GM18867 (cell line): Measurements from ENCODE around the gene CCDC102A.
A peak's percentile ranks its signal among the peaks of the same experiment; 100 is the strongest.

Experiments used
- ATAC-seq: cut with Tn5 transposase; IDR thresholded peaks from one replicate; pipeline ENCODE4 v1.9.1; 2021; ENCODE audit warnings: mild to moderate bottlenecking, moderate library complexity; ENCODE audit not compliant: unreplicated experiment

The CCDC102A gene

DNA sequence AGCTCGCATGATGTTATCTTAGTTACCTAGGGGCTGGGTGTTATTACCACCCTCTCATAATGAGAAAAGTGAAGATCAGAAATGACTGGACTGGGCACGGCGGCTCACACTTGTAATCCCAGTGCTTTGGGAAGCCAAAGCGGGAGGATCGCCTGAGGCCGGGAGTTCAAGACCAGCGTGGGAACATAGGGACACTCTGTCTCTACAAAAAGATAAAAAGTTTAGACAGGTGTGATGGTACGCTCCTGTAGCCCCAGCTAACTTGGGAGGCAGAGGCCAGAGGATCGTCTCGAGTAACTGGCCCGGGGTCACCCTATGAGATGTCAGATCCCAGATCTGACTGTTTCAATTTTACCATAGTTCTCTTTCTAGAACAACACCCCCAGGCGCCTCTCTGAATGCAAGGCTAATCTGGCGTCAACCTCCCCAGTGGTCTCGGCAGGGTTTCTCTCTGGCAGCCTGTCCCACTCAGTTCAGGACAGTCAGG lies 1.9 kb upstream of the CCDC102A start:
- no peak for ATAC-seq

DNA sequence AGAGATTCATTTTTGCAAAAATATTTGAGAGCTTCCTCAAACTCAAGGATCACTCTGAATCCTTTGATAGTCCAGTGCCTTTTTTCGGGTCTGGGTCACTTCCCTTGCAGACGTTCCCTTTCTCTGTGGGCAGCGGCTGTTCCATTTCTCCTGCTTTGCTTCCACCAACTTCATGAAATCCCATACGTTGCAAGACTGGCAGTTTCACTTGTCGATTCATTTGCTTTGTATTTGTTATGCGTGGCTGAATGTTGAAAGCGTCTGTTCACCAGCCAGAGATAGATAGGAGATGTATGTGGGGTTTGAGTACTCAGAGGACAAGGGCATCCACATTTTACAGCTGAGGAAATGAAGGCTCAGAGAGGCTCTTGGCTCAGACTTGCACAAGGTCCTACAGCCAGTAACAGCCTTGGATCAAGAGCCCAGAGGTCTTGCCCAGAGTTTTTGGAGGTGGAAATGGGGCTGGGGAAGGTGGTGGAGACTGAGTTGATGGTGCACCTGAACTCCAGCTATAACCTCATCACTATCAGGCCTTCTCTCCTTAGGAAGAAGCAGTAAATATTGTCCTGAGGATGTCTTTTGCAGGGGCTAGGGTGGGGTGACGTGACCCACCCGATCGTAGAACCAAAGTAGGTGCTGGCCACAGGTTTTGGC lies 1.3 kb upstream of the CCDC102A start:
- ATAC-seq = no peak

DNA sequence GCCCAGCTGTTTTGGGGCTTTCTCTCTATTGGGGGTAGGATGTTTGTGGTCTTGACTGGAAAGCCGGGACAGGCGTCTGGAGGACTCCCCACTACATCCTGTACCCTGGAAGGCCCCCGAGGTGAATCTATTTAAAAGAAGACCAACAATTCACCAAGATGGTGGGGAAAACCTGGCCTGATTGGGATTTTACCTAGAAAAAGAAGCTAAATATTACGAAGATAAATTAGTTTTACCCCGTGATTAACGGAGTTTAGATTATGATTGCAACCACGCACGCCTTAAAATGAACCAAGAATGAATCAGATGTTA lies 779 bp upstream of the CCDC102A start:
- ATAC-seq = no peak

DNA sequence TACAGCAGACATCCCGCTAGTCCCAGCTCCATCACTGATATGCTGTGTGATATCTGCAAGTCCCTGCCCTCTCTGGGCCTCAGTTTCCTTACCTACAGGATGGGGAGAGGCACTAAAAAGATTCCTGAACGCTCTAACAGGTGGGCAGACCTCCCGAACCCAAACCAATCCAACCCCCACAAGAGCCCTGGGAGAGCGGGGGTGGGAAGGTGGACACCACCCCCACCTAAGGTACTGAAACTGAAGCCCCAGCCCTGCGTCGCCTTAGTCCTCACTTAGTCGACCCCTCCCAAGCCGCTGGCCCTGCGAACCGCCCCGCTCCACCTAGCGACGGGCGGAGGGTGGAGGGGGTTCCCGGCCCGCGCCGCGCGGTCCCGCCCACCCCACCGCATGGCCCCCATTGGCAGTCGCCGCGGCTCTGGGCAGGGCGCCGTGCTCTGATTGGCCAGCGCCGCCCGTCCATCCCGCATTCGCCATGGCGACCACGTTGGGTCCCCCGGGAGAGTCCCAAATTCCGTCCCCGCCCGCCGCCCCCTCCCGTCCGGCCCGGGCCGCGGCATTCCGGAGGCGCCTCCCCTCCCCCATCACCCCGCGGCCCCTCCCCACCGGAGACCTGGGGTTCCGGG lies 578 bp downstream of the CCDC102A start:
- peak; percentile 68 for ATAC-seq

DNA sequence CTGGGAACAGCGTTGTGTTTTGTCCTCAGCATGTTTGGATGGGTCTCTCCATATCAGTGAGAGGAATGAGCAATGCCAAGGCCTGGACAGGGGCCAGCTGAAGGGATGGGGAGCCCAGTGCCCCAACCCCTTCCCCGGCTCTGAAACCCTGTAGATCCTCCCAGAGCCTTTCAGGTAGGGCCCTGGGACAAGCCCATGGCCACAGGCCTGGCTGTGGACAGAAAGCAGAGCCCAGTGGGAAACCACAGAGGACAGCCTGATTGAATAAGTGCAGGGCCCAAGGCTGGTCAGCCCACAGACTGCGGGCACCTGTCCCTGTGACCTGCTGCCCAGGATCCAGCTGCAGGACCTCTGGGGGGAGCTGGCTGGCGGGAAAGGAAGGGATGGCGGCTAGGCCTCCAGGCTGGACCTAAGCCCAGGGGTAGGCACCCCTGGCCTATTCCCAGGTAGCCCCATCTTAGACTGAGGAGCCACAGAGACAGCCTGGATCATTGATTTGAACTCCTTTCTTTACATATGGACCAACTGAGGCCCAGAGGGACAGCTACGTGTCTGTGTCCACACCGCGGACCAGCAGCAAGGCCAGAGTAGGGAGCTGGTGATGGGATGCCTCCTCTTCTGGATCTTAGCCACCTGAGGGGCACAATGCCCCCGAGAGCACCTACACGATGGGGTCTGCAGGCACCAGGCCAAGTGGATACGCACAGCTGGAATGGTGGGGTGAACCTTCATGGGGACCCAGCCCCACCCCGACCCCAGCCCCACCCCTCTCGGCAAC lies 1.3 kb downstream of the CCDC102A start:
- ATAC-seq = no peak

DNA sequence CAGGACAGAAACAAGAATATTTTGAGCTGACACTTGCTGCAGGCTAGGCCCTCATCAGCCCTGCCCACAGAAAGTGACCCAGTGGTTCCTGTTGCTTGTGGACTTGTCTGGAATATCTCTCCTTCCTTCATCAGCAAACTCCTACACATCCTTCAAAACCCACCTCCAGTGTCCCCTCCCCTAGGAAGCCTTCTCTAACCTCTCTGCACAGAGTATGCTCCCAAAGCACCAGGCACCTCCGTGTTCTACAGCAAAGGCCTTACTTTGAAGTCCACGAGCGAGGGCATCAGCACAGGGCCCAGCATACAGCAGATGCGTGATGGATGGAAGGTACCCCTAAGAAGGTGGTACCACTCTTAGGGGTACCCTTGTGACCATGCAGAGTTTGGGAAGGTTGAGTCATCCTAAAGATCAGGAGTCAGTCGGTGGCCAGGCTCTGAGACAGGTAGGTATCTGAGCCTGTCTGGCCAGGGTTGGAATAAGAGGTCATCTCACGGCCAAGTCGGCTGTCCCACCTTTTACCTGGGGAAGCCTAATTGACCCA lies 2.0 kb downstream of the CCDC102A start:
- ATAC-seq = no peak

DNA sequence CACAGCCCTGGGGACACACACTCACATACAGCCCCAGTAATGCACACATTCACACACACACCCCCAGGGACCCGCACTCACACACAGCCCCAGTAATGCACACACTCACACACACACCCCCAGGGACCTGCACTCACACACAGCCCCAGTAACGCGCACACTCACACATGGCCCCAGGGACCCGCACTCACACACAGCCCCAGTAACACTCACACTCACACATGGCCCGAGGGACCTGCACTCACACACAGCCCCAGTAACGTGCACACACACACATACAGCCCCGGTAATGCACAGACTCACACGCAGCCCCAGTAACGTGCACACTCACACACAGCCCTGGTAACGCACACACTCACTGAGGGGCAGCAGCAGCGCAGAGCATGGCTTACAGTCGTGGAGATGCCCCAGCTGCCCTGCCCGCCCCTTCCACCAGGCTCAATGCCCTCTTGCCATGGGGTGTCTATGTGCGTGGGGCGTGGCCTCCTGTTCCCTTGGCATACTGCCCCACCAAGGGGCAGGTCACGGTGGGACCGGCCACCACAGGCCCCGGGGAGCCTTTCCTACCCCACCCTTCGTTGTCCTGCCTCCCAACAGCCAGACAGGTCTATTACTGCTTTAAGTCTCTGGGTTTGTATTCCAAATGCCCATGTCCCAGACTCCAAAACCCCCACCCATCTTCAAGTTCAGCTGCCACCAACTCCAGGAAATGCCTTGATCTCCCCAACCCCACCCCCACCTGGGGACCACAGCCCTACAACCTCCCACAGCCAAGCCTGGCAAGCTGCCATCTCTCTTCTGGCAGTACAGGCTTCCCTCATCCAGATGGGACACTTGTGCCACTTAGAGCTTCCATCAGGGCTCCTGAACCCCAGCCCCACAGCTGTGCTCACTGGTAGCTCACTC lies 2.7 kb downstream of the CCDC102A start:
- no peak for ATAC-seq

DNA sequence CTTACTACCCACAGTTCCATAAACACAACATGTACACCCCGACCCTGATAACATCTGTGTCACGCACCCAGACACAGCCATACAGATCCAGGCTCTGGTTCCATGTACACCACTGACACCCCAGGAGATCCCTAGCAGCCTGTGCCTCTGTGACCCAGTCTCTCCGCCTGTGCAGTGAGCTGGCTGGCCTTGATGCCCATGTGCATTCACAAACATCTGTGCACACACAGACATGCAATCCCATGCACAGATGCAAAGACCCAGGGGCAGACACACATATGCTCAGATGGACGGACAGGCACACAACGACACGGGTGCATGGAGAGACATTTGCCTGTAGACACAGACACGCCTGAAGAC lies 4.1 kb downstream of the CCDC102A start:
- no peak for ATAC-seq

DNA sequence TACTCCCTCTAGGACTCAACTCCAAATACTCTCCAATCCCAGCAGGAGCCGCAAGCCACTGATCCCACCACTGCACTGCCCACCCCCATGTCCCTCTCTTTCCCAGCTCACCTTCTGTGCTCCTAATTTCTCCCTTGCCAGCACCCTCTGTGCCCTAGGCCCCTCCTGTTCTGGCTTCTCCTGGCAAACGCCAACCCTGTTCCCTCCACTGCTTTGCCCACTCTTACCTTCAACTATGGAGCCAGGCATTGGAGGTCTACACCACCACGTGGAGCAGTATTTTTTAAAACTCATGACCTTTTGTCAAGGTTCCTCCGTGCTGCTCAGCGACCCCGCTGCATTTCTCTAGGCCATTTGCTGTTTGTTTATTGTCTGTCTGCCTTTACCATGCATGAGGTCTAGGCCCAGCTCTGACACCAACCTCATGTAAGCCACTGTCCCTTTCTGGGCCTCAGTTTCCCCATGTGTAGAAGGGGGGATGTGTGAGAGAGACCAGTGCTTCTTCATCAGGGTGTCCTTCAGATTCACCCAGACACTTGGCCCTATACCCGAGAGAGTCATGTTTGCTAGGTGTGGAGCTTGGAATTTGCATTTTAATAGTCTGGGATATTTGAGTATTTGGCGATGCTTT lies 4.6 kb downstream of the CCDC102A start:
- ATAC-seq = no peak

DNA sequence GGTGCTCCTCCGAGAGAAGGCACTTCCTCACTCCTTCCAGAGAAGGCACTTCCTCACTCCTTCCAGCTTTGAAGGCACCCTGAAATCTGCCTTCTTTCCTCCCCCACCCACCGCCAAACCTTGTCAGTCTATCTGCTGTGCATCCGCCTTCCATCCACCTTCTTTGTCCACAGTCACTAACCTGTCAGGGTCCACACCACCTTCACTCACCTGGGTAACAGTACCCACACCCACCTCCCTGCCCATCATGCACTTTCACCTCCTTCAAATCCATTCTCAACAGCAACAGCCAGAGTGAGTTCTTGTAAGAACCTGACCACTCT lies 5.2 kb downstream of the CCDC102A start:
- no peak for ATAC-seq

DNA sequence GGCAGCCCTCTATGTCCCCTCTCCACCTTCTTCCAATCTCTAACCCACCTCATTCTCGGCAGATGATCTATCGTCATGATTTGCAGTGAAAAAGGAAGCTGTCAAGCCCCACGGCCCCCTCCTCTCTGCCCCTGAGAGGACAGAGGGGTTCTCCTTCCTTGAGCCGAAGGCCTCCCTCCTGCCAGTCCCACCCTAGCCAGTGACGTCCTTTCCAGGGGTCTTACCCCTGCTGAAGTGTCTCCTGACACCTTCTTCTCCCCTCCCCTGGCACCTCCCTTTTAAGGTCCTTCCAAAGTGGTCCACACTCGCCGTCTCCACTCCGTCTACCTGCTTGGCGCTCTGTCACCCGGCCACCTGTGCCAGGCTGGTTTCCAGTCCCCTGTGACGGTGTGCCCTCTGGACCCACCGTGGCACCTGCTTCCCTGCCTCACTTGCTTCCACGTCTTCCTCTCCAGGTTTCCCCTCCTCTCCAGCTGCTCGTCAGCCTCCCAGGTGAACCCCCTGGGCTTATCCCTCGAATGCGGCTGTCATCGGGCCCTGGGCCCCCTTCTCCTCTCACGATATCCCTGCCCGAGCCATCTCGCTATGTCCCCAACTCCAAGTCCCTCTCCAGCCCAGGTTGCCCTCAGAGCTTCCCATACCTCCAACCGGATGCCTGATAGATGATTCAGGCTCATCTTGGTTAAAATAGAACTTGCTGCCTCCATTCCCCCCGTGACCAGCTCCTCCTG lies 5.7 kb downstream of the CCDC102A start:
- ATAC-seq = no peak

DNA sequence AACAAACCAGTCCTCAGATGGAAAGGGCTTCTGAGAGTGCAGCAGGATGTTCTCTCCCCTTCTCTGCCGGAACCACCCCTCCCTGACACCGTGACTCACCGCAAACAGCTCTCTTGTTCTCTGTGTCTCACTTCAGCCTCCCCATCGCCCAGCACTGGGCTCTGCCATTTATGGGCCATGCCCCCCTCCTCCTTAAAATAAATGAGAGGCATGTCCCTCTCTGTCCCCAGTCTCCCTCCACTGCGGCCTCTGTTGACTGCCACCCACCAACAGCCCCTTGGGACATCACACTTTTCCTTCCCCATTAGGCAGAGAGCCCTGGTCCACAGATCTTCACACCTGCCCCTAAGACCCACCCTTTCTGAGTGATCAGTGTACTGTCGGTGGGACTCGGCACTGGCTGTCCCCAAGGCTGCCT lies 6.3 kb downstream of the CCDC102A start:
- ATAC-seq = peak; percentile 60

DNA sequence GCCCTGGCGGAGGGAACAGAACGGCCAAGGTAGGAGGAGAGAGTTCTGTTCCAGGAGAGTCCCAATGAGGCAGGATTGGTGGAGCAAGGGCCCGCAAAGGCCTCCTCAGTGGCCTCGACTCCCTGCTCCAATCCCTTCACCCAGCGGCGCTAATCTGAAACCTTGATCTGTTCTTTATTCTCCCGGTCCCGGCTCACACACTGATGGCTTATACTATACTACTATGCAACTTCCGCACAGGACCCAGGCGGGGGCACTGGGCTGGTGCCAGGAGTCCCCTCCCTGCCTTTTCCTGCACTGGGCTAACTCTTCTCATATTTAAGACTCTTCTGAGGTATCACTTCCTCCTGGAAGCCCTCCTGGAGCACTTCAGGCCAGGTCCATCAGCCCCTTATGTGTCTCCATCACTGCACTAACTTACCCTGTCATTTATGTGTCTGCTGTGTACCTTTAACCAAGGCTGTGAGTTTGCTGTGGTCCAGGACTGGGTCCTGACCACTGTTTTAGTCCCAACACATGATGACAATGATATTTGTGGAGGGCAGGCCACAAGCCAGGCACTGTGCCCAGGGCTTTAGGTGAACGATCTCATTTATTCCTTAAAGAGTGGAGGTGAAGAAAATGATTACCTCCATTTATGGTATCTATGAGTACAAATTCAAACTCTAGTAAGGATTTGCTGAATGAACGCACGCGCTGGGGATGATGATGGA lies 6.8 kb downstream of the CCDC102A start:
- ATAC-seq = no peak

DNA sequence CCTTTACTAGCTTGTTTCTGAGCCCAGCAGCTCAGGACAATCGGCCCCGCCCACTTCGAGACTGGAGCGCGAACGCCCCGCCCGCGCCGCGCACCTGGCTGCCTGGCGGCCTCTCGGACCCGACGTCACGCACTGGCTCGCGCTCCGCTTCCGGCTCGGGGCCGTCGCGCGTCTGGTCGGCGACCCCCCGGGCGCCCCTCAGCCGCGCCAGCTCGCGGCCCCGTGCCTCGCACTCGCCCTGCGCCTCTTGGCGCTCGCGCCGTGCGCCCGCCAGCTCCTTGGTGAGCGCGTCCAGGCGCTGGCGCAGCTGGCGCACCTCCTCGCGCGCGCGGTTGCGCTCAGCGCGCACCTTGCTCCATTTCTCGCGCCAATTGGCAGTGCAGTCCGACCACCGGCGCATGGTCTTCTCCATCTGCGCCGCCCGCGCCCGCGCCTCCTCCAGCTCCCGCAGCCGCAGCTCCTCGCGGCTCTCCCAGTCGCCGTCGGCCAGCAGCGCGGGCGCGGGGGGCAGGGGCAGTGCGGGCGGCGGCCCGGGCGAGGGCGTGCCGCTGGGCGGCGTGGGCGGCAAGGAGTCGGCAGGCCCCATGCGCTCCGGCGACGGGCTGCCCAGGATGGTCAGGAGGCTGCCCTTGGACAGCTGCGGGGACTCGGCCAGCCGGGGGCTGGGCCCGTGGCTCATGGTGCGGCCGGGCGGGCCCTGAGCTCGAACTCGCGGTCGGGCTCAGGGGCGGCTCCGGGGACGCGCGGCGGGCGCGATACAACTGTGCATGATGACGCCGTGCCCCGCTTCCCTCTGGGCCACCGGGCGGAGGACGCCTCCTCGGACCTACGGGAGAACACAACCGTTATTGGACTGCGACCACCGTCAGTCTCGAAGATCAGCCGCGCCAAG lies 7.6 kb downstream of the CCDC102A start:
- ATAC-seq = no peak

DNA sequence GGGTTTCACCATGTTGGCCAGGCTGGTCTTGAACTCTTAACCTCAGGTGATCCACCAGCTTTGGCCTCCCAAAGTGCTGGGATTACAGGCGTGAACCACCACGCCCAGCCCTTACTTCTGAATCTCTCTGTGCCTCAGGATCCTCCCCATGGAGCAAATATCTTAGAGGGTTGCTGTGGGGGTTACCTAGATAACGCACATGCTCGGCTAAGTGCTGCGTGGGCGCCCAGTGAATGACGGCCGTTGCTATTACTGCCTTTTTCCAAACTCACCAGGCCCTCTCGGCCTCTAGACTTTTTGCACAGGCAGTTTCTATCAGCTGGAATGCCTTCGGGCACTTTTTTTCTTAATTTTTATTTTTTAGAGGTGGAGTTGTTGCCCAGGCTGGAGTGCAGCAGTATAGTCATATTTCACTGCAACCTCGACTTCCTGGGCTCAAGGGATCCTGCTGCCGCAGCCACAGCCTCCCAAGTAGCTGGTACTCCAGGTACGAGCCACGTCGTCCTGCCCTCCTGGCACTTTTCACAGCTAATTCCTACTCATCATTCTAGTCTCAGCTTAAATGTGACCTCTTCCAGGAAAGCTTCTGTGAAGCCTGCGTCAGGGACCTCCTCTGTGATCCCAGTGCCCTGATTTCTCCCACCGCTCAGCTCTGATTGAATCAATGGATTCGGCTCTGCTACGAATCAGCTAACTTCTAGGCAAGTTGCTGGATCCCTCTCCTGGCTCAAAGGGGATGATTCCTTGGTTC lies 8.6 kb downstream of the CCDC102A start:
- no peak for ATAC-seq

DNA sequence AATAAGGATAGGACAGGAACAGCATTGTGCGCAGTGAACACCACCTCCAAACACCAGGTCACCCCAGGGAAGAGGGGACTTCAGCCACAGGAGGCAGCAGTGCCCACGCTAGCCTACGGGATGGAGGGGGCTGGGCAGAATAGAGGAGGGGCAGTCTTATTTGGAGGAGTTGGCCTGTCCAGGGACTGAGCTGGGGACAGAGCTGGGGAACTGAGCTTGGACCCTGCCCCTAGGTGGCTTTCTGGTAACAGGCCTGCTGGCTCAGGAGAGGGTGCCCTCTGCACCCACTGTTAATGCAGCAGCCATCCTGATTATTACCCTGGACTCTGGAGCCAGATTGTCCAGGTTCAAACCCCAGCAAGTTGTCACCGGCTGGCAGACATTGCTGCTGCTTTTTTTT lies 9.3 kb downstream of the CCDC102A start:
- no peak for ATAC-seq

DNA sequence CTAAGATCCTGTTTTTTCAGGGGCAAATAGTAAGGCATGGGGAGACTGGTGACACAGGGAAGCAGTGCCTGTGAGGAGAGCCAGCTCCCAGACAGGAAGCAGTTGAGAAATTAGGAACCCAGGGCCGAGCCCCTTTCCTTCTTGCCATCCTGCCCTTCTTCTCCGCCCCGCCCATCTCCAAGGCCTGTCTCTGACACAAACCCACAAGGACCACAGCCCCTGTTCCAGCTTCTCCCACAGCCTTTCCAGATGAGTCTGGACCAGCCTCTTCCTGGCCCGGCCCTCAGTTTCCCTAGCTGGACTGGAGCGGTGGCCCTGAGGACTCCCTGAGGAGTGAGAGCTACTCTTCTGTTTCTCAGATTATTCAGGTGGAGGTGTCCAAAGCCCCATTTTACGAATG lies 9.9 kb downstream of the CCDC102A start:
- no peak for ATAC-seq

DNA sequence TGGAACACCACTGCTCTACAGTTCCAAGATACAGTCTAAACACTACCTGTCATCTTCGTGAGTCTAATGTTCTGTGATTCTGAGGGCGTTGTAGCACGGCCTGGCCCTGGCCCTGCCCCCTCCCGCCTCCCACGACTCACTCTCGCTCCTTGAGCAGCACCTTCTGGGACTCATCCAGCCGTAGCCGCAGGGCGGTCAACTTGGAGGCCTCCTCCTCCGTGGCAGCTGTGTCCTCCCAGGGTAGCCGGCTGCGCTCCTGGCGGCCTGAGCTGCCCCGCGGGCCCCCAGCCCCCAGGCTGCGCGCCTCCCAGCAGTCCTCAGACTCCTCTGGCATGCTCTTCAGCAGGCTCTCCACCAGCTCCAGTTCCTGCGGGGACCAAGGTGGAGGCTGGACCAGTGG lies 10.6 kb downstream of the CCDC102A start:
- ATAC-seq = no peak
